EL (cell line): ENCODE data around the gene MARCHF2.

Experiments
- DNase-seq: peaks from one replicate; pipeline ENCODE4 v3.0.0-alpha.2; 2016

MARCHF2 gene

GRCh38 chr19:8455018-8455417 is 41.9 kb downstream of the MARCHF2 start:
- DNase-seq, result no peak

GRCh38 chr19:8456064-8456463 is 43.0 kb downstream of the MARCHF2 start:
- no peak for DNase-seq

- DNase-seq, result no peak
Measured at GRCh38 chr19:8457209-8457608, 44.1 kb downstream of the MARCHF2 start.

- DNase-seq, result no peak
Measured at GRCh38 chr19:8457827-8458226, 44.7 kb downstream of the MARCHF2 start.

- no peak for DNase-seq
Measured at GRCh38 chr19:8458380-8458779, 45.3 kb downstream of the MARCHF2 start.

GRCh38 chr19:8459095-8459494 is 46.0 kb downstream of the MARCHF2 start:
- no peak for DNase-seq

GRCh38 chr19:8459520-8460270 is 46.6 kb downstream of the MARCHF2 start:
- DNase-seq, result peak; percentile 85

GRCh38 chr19:8460516-8461298 is 47.6 kb downstream of the MARCHF2 start:
- no peak for DNase-seq

GRCh38 chr19:8461376-8461775 is 48.3 kb downstream of the MARCHF2 start:
- DNase-seq, result no peak

- DNase-seq, result no peak
Measured at GRCh38 chr19:8461891-8462290, 48.8 kb downstream of the MARCHF2 start.

- DNase-seq, result no peak
Measured at GRCh38 chr19:8462571-8462970, 49.5 kb downstream of the MARCHF2 start.

- DNase-seq, result no peak
Measured at GRCh38 chr19:8463365-8463764, 50.3 kb downstream of the MARCHF2 start.

- DNase-seq, result no peak
Measured at GRCh38 chr19:8466018-8466417, 52.9 kb downstream of the MARCHF2 start.

- DNase-seq, result no peak
Measured at GRCh38 chr19:8468124-8468523, 55.0 kb downstream of the MARCHF2 start.

GRCh38 chr19:8468761-8469373 is 55.8 kb downstream of the MARCHF2 start:
- peak; percentile 31 for DNase-seq

GRCh38 chr19:8469613-8470368 is 56.7 kb downstream of the MARCHF2 start:
- no peak for DNase-seq

- no peak for DNase-seq
Measured at GRCh38 chr19:8473648-8474476, 60.8 kb downstream of the MARCHF2 start.

- DNase-seq, result no peak
Measured at GRCh38 chr19:8475005-8475404, 61.9 kb downstream of the MARCHF2 start.

GRCh38 chr19:8476524-8476923 is 63.4 kb downstream of the MARCHF2 start:
- DNase-seq, result no peak

- DNase-seq, result no peak
Measured at GRCh38 chr19:8477889-8478288, 64.8 kb downstream of the MARCHF2 start.

- DNase-seq, result no peak
Measured at GRCh38 chr19:8478598-8478997, 65.5 kb downstream of the MARCHF2 start.

- DNase-seq, result no peak
Measured at GRCh38 chr19:8481201-8481600, 68.1 kb downstream of the MARCHF2 start.
